ENCODE results near the gene TMEM244. TPM values are rescaled to one million over a fixed set of nuclear protein-coding genes. Genes with fewer than 3 reads are reported as not detected.

TMEM244 gene
- total RNA-seq, 1 donor from 2014 or later: not detected

GRCh38 chr6:129866688-129867087, 5.6 kb upstream of the TMEM244 start:
- no peaks in the 10 kb centered on the region for H3K9me3 ChIP-seq
- no peaks in the 10 kb centered on the region for H3K27me3 ChIP-seq
- intact Hi-C loops (cut with DNase I): no loop called here
- TF ChIP-seq CTCF (IDR thresholded peaks at IDR 0.05): no peak
- H3K4me1 ChIP-seq: no peaks in the 10 kb centered on the region
- H3K4me3 ChIP-seq: no peak overlapping the region
- no peaks in the 10 kb centered on the region for H3K36me3 ChIP-seq
- ATAC-seq (no peak), DNase-seq (no peak)
- no peak overlapping the region for H3K27ac ChIP-seq

- ATAC-seq: no peak
Measured at GRCh38 chr6:129866256-129866655, 5.1 kb upstream of the TMEM244 start.

GRCh38 chr6:129865013-129865412, 3.9 kb upstream of the TMEM244 start:
- Histone ChIP-seq H3K4me1 (no peaks in the 10 kb centered on the region), H3K27ac (no peak overlapping the region), H3K9me3 (no peaks in the 10 kb centered on the region), H3K36me3 (no peaks in the 10 kb centered on the region), H3K27me3 (no peaks in the 10 kb centered on the region), H3K4me3 (no peak overlapping the region)
- DNase-seq (no peak), ATAC-seq (no peak)
- intact Hi-C loops (cut with DNase I): no loop called here
- TF ChIP-seq CTCF (IDR thresholded peaks at IDR 0.05): no peak

More at GRCh38 chr6:129866256-129866655, 5.1 kb upstream of the TMEM244 start:
- no peaks in the 10 kb centered on the region for H3K27me3 ChIP-seq
- H3K4me1 ChIP-seq: no peaks in the 10 kb centered on the region
- H3K4me3 ChIP-seq: no peak overlapping the region
- H3K27ac ChIP-seq: no peak overlapping the region
- DNase-seq: no peak
- no peak for TF ChIP-seq CTCF (IDR thresholded peaks at IDR 0.05)
- H3K9me3 ChIP-seq: no peaks in the 10 kb centered on the region
- intact Hi-C loops (cut with DNase I): no loop called here
- H3K36me3 ChIP-seq: no peaks in the 10 kb centered on the region

- intact Hi-C loops (cut with DNase I): no loop called here
- Histone ChIP-seq H3K9me3 (no peaks in the 10 kb centered on the region), H3K27ac (no peak overlapping the region), H3K27me3 (no peaks in the 10 kb centered on the region), H3K4me3 (no peak overlapping the region), H3K4me1 (no peaks in the 10 kb centered on the region), H3K36me3 (no peaks in the 10 kb centered on the region)
- DNase-seq: no peak
- no peak for ATAC-seq
- TF ChIP-seq CTCF (IDR thresholded peaks at IDR 0.05): no peak
Measured at GRCh38 chr6:129863664-129864063, 2.5 kb upstream of the TMEM244 start.

GRCh38 chr6:129859524-129859923, 1.6 kb downstream of the TMEM244 start:
- intact Hi-C loops (cut with DNase I): no loop called here
- ATAC-seq (no peak), DNase-seq (no peak)
- TF ChIP-seq CTCF (IDR thresholded peaks at IDR 0.05): no peak
- H3K9me3 ChIP-seq: no peaks in the 10 kb centered on the region
- H3K36me3 ChIP-seq: no peaks in the 10 kb centered on the region
- no peaks in the 10 kb centered on the region for H3K4me1 ChIP-seq
- H3K27me3 ChIP-seq: no peaks in the 10 kb centered on the region
- H3K27ac ChIP-seq: no peak overlapping the region
- H3K4me3 ChIP-seq: no peak overlapping the region

- Histone ChIP-seq H3K27ac (no peak overlapping the region), H3K4me3 (no peak overlapping the region), H3K27me3 (no peaks in the 10 kb centered on the region), H3K4me1 (no peaks in the 10 kb centered on the region), H3K36me3 (no peaks in the 10 kb centered on the region), H3K9me3 (no peaks in the 10 kb centered on the region)
- TF ChIP-seq CTCF (IDR thresholded peaks at IDR 0.05): no peak
- ATAC-seq: no peak
- intact Hi-C loops (cut with DNase I): no loop called here
- DNase-seq: no peak
Measured at GRCh38 chr6:129857838-129858237, 3.3 kb downstream of the TMEM244 start.
